GM06990 (cell line): ENCODE results near the gene PLEKHO2.

Experiments used
- DNase-seq: peaks from one replicate; pipeline ENCODE4 v3.0.0-alpha.2; 2011; ENCODE audit not compliant: insufficient read length; ENCODE audit errors: extremely low read depth
- H3K27me3 ChIP-seq: replicated peaks from 2 replicates; pipeline ENCODE4 v1.6.0; 2011; ENCODE audit warnings: low read length; ENCODE audit not compliant: control insufficient read depth, insufficient read depth
- H3K36me3 ChIP-seq: 2 replicates; pipeline ENCODE4 v1.5.1; 2011; ENCODE audit warnings: low read length; ENCODE audit not compliant: control insufficient read depth, insufficient read depth
- H3K4me3 ChIP-seq: replicated peaks from 2 replicates; pipeline ENCODE4 v1.5.1; 2011; ENCODE audit warnings: low read depth, mild to moderate bottlenecking, control low read depth, low read length
- CTCF ChIP-seq: IDR thresholded peaks from 2 replicates; pipeline ENCODE4 v1.5.1; 2011; ENCODE audit warnings: low read length, control low read depth, mild to moderate bottlenecking, inconsistent platforms; ENCODE audit not compliant: insufficient read depth, poor library complexity, severe bottlenecking

PLEKHO2 gene

DNA sequence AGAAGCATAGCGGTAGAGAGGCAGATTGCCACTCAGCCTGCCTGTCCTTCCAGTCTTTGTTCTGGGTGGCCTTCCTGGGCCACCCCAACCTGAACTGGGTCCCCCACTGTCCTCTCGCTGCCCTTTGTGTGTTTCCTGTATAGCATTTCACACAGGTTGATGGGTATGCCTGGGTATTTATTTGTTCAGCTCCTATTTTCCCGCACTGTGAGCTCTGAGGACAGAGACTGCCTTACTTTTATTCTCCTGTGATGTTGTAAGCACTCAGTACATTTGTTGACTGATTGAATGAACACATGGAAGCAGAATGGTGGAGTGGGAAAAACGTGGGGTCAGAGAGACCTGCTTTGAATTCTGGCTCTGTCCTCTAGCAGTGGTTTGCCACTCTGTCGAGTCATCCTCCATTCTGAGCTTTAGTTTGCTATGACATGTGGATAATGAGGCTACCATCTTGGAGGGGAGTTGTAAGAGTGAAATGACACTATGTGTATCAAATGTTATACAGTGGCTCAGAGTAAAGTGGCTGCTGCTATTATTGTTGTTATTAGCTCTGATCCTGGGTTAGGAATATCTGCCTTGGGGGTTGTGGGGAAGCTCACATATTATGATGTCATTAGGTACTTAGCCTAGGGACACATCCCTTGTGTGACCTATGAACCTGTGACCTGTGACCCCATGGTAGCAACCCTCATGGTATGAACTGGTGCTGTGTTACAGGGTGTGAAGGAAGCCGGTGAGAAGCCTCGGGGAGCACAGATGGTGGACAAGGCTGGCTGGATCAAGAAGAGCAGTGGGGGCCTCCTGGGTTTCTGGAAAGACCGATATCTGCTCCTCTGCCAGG lies 6.4 kb downstream of the PLEKHO2 start:
- H3K36me3 ChIP-seq: peaks cover 23% of the 10 kb centered on the region
- H3K27me3 ChIP-seq: no peaks in the 10 kb centered on the region
- no peak overlapping the region for H3K4me3 ChIP-seq
- DNase-seq: no peak
- no peak for TF ChIP-seq CTCF

GRCh38 chr15:64850778-64851502 lies 9.2 kb downstream of the PLEKHO2 start:
- H3K4me3 ChIP-seq: no peak overlapping the region
- no peaks in the 10 kb centered on the region for H3K27me3 ChIP-seq
- DNase-seq: no peak
- no peak for TF ChIP-seq CTCF
- H3K36me3 ChIP-seq: peaks cover 40% of the 10 kb centered on the region

DNA sequence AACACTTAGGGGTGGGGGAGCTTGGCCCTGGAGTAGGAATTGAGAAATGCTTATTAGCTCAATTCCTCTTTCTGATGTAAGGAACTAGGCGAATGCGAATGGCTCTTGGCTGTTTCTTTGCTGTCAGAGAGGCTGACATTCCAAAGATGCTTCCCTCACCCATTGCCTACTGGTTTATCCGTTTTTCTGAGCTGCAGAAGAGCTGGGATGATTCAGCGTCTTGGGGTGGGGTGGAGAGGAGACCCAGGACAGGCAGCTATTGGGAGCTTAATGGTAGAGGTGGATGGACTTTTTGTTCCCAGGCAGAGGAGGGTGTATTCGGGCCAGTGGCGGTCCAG lies 9.8 kb downstream of the PLEKHO2 start:
- Histone ChIP-seq H3K27me3 (no peaks in the 10 kb centered on the region), H3K4me3 (no peak overlapping the region), H3K36me3 (peaks cover 45% of the 10 kb centered on the region)
- DNase-seq: no peak
- TF ChIP-seq CTCF: no peak

- no peak for DNase-seq
- H3K4me3 ChIP-seq: no peak overlapping the region
- no peak for TF ChIP-seq CTCF
- no peaks in the 10 kb centered on the region for H3K27me3 ChIP-seq
- H3K36me3 ChIP-seq: peaks cover 49% of the 10 kb centered on the region
These were observed 12.3 kb downstream of the PLEKHO2 start for GRCh38 chr15:64854041-64854440.

DNA sequence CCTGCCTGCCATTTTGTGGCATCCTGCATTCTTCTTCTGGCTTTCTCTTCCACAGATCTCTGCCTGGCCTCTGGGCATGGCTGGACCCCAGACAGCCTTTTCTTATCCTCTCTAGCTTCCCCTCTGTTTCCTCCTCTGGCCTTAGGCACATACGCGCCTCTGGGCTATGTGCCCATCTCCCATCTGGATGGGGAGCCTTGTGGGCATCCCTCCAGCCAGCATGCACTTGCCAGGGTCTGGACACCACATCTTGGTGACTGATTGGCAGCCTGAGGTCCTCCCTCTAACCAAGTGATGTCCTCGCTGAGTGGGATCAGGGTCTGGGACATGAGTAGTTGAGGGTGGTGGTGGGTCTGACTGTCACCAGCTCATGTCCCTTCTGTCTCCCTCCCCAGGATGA lies 12.8 kb downstream of the PLEKHO2 start:
- Histone ChIP-seq H3K36me3 (peaks cover 54% of the 10 kb centered on the region), H3K27me3 (no peaks in the 10 kb centered on the region), H3K4me3 (no peak overlapping the region)
- no peak for DNase-seq
- no peak for TF ChIP-seq CTCF
